NCI-H2029 (cell line): ENCODE results near the gene RDH12.
"Not testable (repeated sequence)": the region's sequence is repeated elsewhere in the genome, so short reads cannot be mapped to it uniquely, and the experiment has no call there.

Experiments used
- DNase-seq: peaks from one replicate; lab custom pipeline; 2025; lab: John Stamatoyannopoulos, UW

The RDH12 gene

GRCh38 chr14:67701492-67701891 lies at the start of gene RDH12:
Gene RDH12 (plus strand): TSS chr14:67701886. CDS start chr14:67722643, 20,757 bp downstream.
- DNase-seq: not testable (repeated sequence)

- DNase-seq: no peak
These were observed 49.5 kb upstream of the RDH12 start for GRCh38 chr14:67652189-67652588.

GRCh38 chr14:67653651-67654280 lies 47.9 kb upstream of the RDH12 start:
- DNase-seq: no peak

GRCh38 chr14:67663633-67664032 lies 38.1 kb upstream of the RDH12 start:
- DNase-seq: no peak

GRCh38 chr14:67665868-67666267 lies 35.8 kb upstream of the RDH12 start:
- no peak for DNase-seq

- peak; percentile 8 for DNase-seq
These were observed 34.8 kb upstream of the RDH12 start for GRCh38 chr14:67666750-67667449.

- DNase-seq: no peak
These were observed 33.1 kb upstream of the RDH12 start for GRCh38 chr14:67668559-67668958.

GRCh38 chr14:67673451-67673850 lies 28.2 kb upstream of the RDH12 start:
- DNase-seq: no peak

- DNase-seq: peak; percentile 9
These were observed 27.6 kb upstream of the RDH12 start for GRCh38 chr14:67674139-67674479.

- DNase-seq: peak; percentile 34
These were observed 27.0 kb upstream of the RDH12 start, which contains the start of gene VTI1B for GRCh38 chr14:67674480-67675218. Gene VTI1B (minus strand): TSS chr14:67674632. CDS start chr14:67674489, 143 bp downstream.

- DNase-seq: no peak
These were observed 26.5 kb upstream of the RDH12 start for GRCh38 chr14:67675219-67675582.

GRCh38 chr14:67679006-67679405 lies 22.7 kb upstream of the RDH12 start:
- no peak for DNase-seq

- no peak for DNase-seq
These were observed 21.5 kb upstream of the RDH12 start for GRCh38 chr14:67680121-67680602.

GRCh38 chr14:67680941-67681340 lies 20.7 kb upstream of the RDH12 start:
- DNase-seq: no peak

GRCh38 chr14:67683842-67684241 lies 17.8 kb upstream of the RDH12 start:
- DNase-seq: no peak

- DNase-seq: no peak
These were observed 11.7 kb upstream of the RDH12 start for GRCh38 chr14:67690011-67690410.

GRCh38 chr14:67694791-67695393 lies 6.8 kb upstream of the RDH12 start:
- peak; percentile 49 for DNase-seq

- peak; percentile 72 for DNase-seq
These were observed 6.2 kb upstream of the RDH12 start, which contains the start of gene RDH11 for GRCh38 chr14:67695394-67695949. Gene RDH11 (minus strand): TSS chr14:67695764. CDS start chr14:67695703, 61 bp downstream.

- no peak for DNase-seq
These were observed 4.7 kb upstream of the RDH12 start for GRCh38 chr14:67697006-67697405.

GRCh38 chr14:67698179-67698578 lies 3.5 kb upstream of the RDH12 start:
- no peak for DNase-seq

- DNase-seq: no peak
These were observed 2.3 kb downstream of the RDH12 start for GRCh38 chr14:67703997-67704396.

- DNase-seq: peak; percentile 0
These were observed 2.9 kb downstream of the RDH12 start for GRCh38 chr14:67704484-67705089.
